Measurements from ENCODE around the gene NBAS. TPM values are rescaled to one million over a fixed set of nuclear protein-coding genes. Genes with fewer than 3 reads are reported as not detected.
A peak's percentile ranks its signal among the peaks of the same experiment; 100 is the strongest.

The NBAS gene
- total RNA-seq = 10 to 100 TPM; 32.9 to 34.0 TPM

GRCh38 chr2:15560988-15561573, at the start of gene NBAS:
Gene NBAS, minus strand, starts transcription at chr2:15561334. Its CDS starts 30 bp downstream, at chr2:15561304.
- peak; percentile 87 for ATAC-seq
- no peaks in the 10 kb centered on the region for H3K36me3 Mint-ChIP-seq
- DNase-seq = peak; percentile 89
- peaks cover 36% of the 10 kb centered on the region for H3K4me1 Mint-ChIP-seq
- H3K9me3 Mint-ChIP-seq (ENCODE audit: low read depth) = no peaks in the 10 kb centered on the region
- peaks cover 10% of the 10 kb centered on the region for H3K27me3 Mint-ChIP-seq
- H3K27ac Mint-ChIP-seq = peak within 1 kb of the TSS; percentile 96
- CTCF ChIA-PET = interaction anchor here (0.7 to 2.2 kb wide), 7 partner anchors 12 to 36 kb away, joined by 3 to 16 read pairs (median 3); partner anchors contain the start of gene DDX1
- peak within 1 kb of the TSS; percentile 99 for H3K4me3 Mint-ChIP-seq

- peaks cover 47% of the 10 kb centered on the region for H3K36me3 Mint-ChIP-seq
- H3K9me3 Mint-ChIP-seq (ENCODE audit: low read depth) = no peaks in the 10 kb centered on the region
- peaks cover 5% of the 10 kb centered on the region for H3K4me1 Mint-ChIP-seq
- CTCF ChIA-PET = no interaction called here
- ATAC-seq (no peak), DNase-seq (no peak)
- H3K4me3 Mint-ChIP-seq = no peak overlapping the region
- no peak overlapping the region for H3K27ac Mint-ChIP-seq
- no peaks in the 10 kb centered on the region for H3K27me3 Mint-ChIP-seq
Measured at GRCh38 chr2:15610430-15610952, 49.4 kb upstream of the NBAS start.

GRCh38 chr2:15609341-15610042, 48.4 kb upstream of the NBAS start:
- H3K9me3 Mint-ChIP-seq (ENCODE audit: low read depth) = no peaks in the 10 kb centered on the region
- no peak for ATAC-seq
- no peaks in the 10 kb centered on the region for H3K27me3 Mint-ChIP-seq
- CTCF ChIA-PET = interaction anchor here (1.0 kb wide), 1 partner anchor 15 kb away, joined by 3 read pairs; no protein-coding TSS in a partner anchor
- peaks cover 4% of the 10 kb centered on the region for H3K4me1 Mint-ChIP-seq
- DNase-seq = no peak
- H3K4me3 Mint-ChIP-seq = no peak overlapping the region
- peaks cover 52% of the 10 kb centered on the region for H3K36me3 Mint-ChIP-seq
- no peak overlapping the region for H3K27ac Mint-ChIP-seq

GRCh38 chr2:15608392-15608761, 47.2 kb upstream of the NBAS start:
- no peak overlapping the region for H3K4me3 Mint-ChIP-seq
- H3K36me3 Mint-ChIP-seq = peaks cover 58% of the 10 kb centered on the region
- CTCF ChIA-PET = no interaction called here
- DNase-seq (no peak), ATAC-seq (no peak)
- H3K27me3 Mint-ChIP-seq = no peaks in the 10 kb centered on the region
- no peak overlapping the region for H3K27ac Mint-ChIP-seq
- H3K9me3 Mint-ChIP-seq (ENCODE audit: low read depth) = no peaks in the 10 kb centered on the region
- peaks cover 4% of the 10 kb centered on the region for H3K4me1 Mint-ChIP-seq

- Mint-ChIP-seq H3K4me3 (no peak overlapping the region), H3K4me1 (peaks cover 4% of the 10 kb centered on the region), H3K36me3 (peaks cover 59% of the 10 kb centered on the region), H3K27ac (no peak overlapping the region), H3K9me3 (ENCODE audit: low read depth) (no peaks in the 10 kb centered on the region), H3K27me3 (no peaks in the 10 kb centered on the region)
- CTCF ChIA-PET = no interaction called here
- ATAC-seq = no peak
- no peak for DNase-seq
Measured at GRCh38 chr2:15607709-15608391, 46.7 kb upstream of the NBAS start.

GRCh38 chr2:15606481-15607441, 45.6 kb upstream of the NBAS start:
- no peak for DNase-seq
- Mint-ChIP-seq H3K27ac (no peak overlapping the region), H3K4me3 (no peak overlapping the region), H3K4me1 (peaks cover 4% of the 10 kb centered on the region), H3K9me3 (ENCODE audit: low read depth) (no peaks in the 10 kb centered on the region), H3K27me3 (no peaks in the 10 kb centered on the region), H3K36me3 (peaks cover 68% of the 10 kb centered on the region)
- no peak for ATAC-seq
- CTCF ChIA-PET = no interaction called here

GRCh38 chr2:15605721-15606120, 44.6 kb upstream of the NBAS start:
- CTCF ChIA-PET = interaction anchor here (1.0 kb wide), 1 partner anchor 12 kb away, joined by 3 read pairs; no protein-coding TSS in a partner anchor
- H3K27me3 Mint-ChIP-seq = no peaks in the 10 kb centered on the region
- peaks cover 72% of the 10 kb centered on the region for H3K36me3 Mint-ChIP-seq

GRCh38 chr2:15603948-15604347, 42.8 kb upstream of the NBAS start:
- Mint-ChIP-seq H3K9me3 (ENCODE audit: low read depth) (no peaks in the 10 kb centered on the region), H3K27me3 (no peaks in the 10 kb centered on the region), H3K4me1 (peaks cover 6% of the 10 kb centered on the region), H3K36me3 (peaks cover 66% of the 10 kb centered on the region), H3K4me3 (no peak overlapping the region), H3K27ac (no peak overlapping the region)
- ATAC-seq = no peak
- CTCF ChIA-PET = no interaction called here
- no peak for DNase-seq

More at GRCh38 chr2:15605721-15606120, 44.6 kb upstream of the NBAS start:
- ATAC-seq (no peak), DNase-seq (no peak)
- H3K4me3 Mint-ChIP-seq = no peak overlapping the region
- no peaks in the 10 kb centered on the region for H3K9me3 Mint-ChIP-seq (ENCODE audit: low read depth)
- peaks cover 4% of the 10 kb centered on the region for H3K4me1 Mint-ChIP-seq
- H3K27ac Mint-ChIP-seq = no peak overlapping the region

- no peak for ATAC-seq
- no peak overlapping the region for H3K4me3 Mint-ChIP-seq
- peaks cover 67% of the 10 kb centered on the region for H3K36me3 Mint-ChIP-seq
- CTCF ChIA-PET = no interaction called here
- no peak for DNase-seq
- H3K27me3 Mint-ChIP-seq = no peaks in the 10 kb centered on the region
- H3K4me1 Mint-ChIP-seq = peaks cover 7% of the 10 kb centered on the region
- no peak overlapping the region for H3K27ac Mint-ChIP-seq
- no peaks in the 10 kb centered on the region for H3K9me3 Mint-ChIP-seq (ENCODE audit: low read depth)
Measured at GRCh38 chr2:15603044-15603765, 42.1 kb upstream of the NBAS start.

- H3K27ac Mint-ChIP-seq = no peak overlapping the region
- CTCF ChIA-PET = interaction anchor here (1.3 kb wide), 1 partner anchor 25 kb away, joined by 5 read pairs; no protein-coding TSS in a partner anchor
- no peak overlapping the region for H3K4me3 Mint-ChIP-seq
Measured at GRCh38 chr2:15602393-15602792, 41.3 kb upstream of the NBAS start.

GRCh38 chr2:15601681-15602080, 40.5 kb upstream of the NBAS start:
- Mint-ChIP-seq H3K9me3 (ENCODE audit: low read depth) (no peaks in the 10 kb centered on the region), H3K36me3 (peaks cover 63% of the 10 kb centered on the region), H3K27me3 (no peaks in the 10 kb centered on the region), H3K4me1 (peaks cover 7% of the 10 kb centered on the region), H3K27ac (no peak overlapping the region), H3K4me3 (no peak overlapping the region)
- DNase-seq (no peak), ATAC-seq (no peak)
- CTCF ChIA-PET = interaction anchor here (1.1 to 1.3 kb wide), 2 partner anchors 10 to 25 kb away, joined by 3 to 5 read pairs; partner anchors contain the start of gene DDX1

More at GRCh38 chr2:15602393-15602792, 41.3 kb upstream of the NBAS start:
- ATAC-seq = no peak
- peaks cover 7% of the 10 kb centered on the region for H3K4me1 Mint-ChIP-seq
- DNase-seq = no peak
- no peaks in the 10 kb centered on the region for H3K9me3 Mint-ChIP-seq (ENCODE audit: low read depth)
- no peaks in the 10 kb centered on the region for H3K27me3 Mint-ChIP-seq
- H3K36me3 Mint-ChIP-seq = peaks cover 61% of the 10 kb centered on the region

GRCh38 chr2:15599994-15600393, 38.9 kb upstream of the NBAS start:
- H3K9me3 Mint-ChIP-seq (ENCODE audit: low read depth) = no peaks in the 10 kb centered on the region
- H3K36me3 Mint-ChIP-seq = peaks cover 66% of the 10 kb centered on the region
- peaks cover 12% of the 10 kb centered on the region for H3K4me1 Mint-ChIP-seq
- CTCF ChIA-PET = no interaction called here
- no peaks in the 10 kb centered on the region for H3K27me3 Mint-ChIP-seq
- H3K4me3 Mint-ChIP-seq = no peak overlapping the region
- no peak overlapping the region for H3K27ac Mint-ChIP-seq
- ATAC-seq = no peak
- no peak for DNase-seq

Data from activated CD8-positive, alpha-beta memory T cell treated with anti-CD3 and anti-CD28 coated beads, Interleukin-2, amount 10 ng/mL, durations not matched to agents 7 days and 5 days (primary cell).